Nephron progenitor cell (in vitro differentiated cells): Measurements from ENCODE around the gene NFATC3.

ENCODE experiments used
- DNase-seq: peaks from one replicate; pipeline ENCODE4 v3.0.0; 2021
- H3K27ac Mint-ChIP-seq: 2 replicates; pipeline ENCODE4 v1.8.0; 2021; ENCODE audit warnings: mild to moderate bottlenecking, moderate library complexity, mixed read lengths
- H3K27me3 Mint-ChIP-seq: 2 replicates; pipeline ENCODE4 v1.8.0; 2021; ENCODE audit warnings: mild to moderate bottlenecking, low read depth, mixed read lengths; ENCODE audit not compliant: poor library complexity
- H3K36me3 Mint-ChIP-seq: 2 replicates; pipeline ENCODE4 v1.8.0; 2021; ENCODE audit warnings: low read depth, mixed read lengths
- H3K4me1 Mint-ChIP-seq: 2 replicates; pipeline ENCODE4 v1.8.0; 2021; ENCODE audit warnings: mixed read lengths
- H3K4me3 Mint-ChIP-seq: 2 replicates; pipeline ENCODE4 v1.8.0; 2021; ENCODE audit warnings: mild to moderate bottlenecking, moderate library complexity, mixed read lengths
- H3K9me3 Mint-ChIP-seq: 2 replicates; pipeline ENCODE4 v1.8.0; 2021; ENCODE audit warnings: mild to moderate bottlenecking, moderate library complexity, mixed read lengths
- CTCF ChIP-seq: fragments of 200-600 bp; sonication (generic); IDR thresholded peaks from 2 replicates; pipeline ENCODE4 v1.5.0; 2021; ENCODE audit warnings: antibody characterized with exemption

Gene NFATC3

GRCh38 chr16:68085259-68086071 lies at the start of gene NFATC3:
Gene NFATC3 (plus strand): TSS chr16:68085370. CDS start chr16:68085682, 312 bp downstream.
- Mint-ChIP-seq H3K36me3 (no peaks in the 10 kb centered on the region), H3K4me3 (peak within 1 kb of the TSS; percentile 85), H3K4me1 (peaks cover 67% of the 10 kb centered on the region), H3K9me3 (no peaks in the 10 kb centered on the region), H3K27me3 (no peaks in the 10 kb centered on the region), H3K27ac (peak within 1 kb of the TSS; percentile 99)
- TF ChIP-seq CTCF = no peak
- DNase-seq = peak; percentile 99

GRCh38 chr16:68037841-68038597 lies 47.2 kb upstream of the NFATC3 start:
- Mint-ChIP-seq H3K36me3 (peaks cover 27% of the 10 kb centered on the region), H3K4me3 (no peak overlapping the region), H3K27me3 (no peaks in the 10 kb centered on the region), H3K9me3 (no peaks in the 10 kb centered on the region), H3K27ac (peak overlapping the region; percentile 47), H3K4me1 (no peaks in the 10 kb centered on the region)
- no peak for DNase-seq
- TF ChIP-seq CTCF = no peak

- H3K4me3 Mint-ChIP-seq = no peak overlapping the region
- H3K27me3 Mint-ChIP-seq = no peaks in the 10 kb centered on the region
- peak; percentile 88 for DNase-seq
- H3K27ac Mint-ChIP-seq = no peak overlapping the region
- H3K4me1 Mint-ChIP-seq = no peaks in the 10 kb centered on the region
- peak; percentile 76 for TF ChIP-seq CTCF
- H3K36me3 Mint-ChIP-seq = peaks cover 36% of the 10 kb centered on the region
- H3K9me3 Mint-ChIP-seq = no peaks in the 10 kb centered on the region
Observed at GRCh38 chr16:68040506-68041288, 44.5 kb upstream of the NFATC3 start.

- no peak for TF ChIP-seq CTCF
- Mint-ChIP-seq H3K4me3 (no peak overlapping the region), H3K27ac (no peak overlapping the region), H3K4me1 (no peaks in the 10 kb centered on the region), H3K36me3 (peaks cover 41% of the 10 kb centered on the region), H3K27me3 (no peaks in the 10 kb centered on the region), H3K9me3 (no peaks in the 10 kb centered on the region)
- DNase-seq = no peak
Observed at GRCh38 chr16:68041783-68042182, 43.4 kb upstream of the NFATC3 start.

- no peak for TF ChIP-seq CTCF
- Mint-ChIP-seq H3K27me3 (no peaks in the 10 kb centered on the region), H3K4me3 (no peak overlapping the region), H3K4me1 (no peaks in the 10 kb centered on the region), H3K9me3 (no peaks in the 10 kb centered on the region), H3K27ac (peak overlapping the region; percentile 36), H3K36me3 (peaks cover 43% of the 10 kb centered on the region)
- DNase-seq = no peak
Observed at GRCh38 chr16:68046106-68046505, 39.1 kb upstream of the NFATC3 start.
